Panc1 (cell line): Measurements from ENCODE around the gene PLCH1. TPM values are rescaled to one million over a fixed set of nuclear protein-coding genes. Genes with fewer than 3 reads are reported as not detected.

Source experiments
- ATAC-seq: fragments of 200-7000 bp; cut with Tn5 transposase; 2 replicates; pipeline ENCODE4 v1.9.1; 2020; ENCODE audit warnings: mild to moderate bottlenecking, moderate library complexity
- BruUV-seq: library from RNA; stranded (reverse); fragments of 400-500 nt; replicated peaks from 2 replicates; lab custom pipeline; 2021; lab: Mats Ljungman, UMichigan
- CTCF ChIA-PET: fragments of 300-600 bp; sonication (Branson Sonifier 250); formaldehyde crosslinking; loops from one replicate; lab custom pipeline; 2022; ENCODE audit warnings: antibody characterized with exemption; lab: Charles Lee
- POLR2A ChIA-PET: fragments of 300-600 bp; sonication (Branson Sonifier 250); formaldehyde crosslinking; loops from one replicate; lab custom pipeline; 2022; ENCODE audit warnings: antibody characterized with exemption; lab: Charles Lee
- DNase-seq: peaks from one replicate; pipeline ENCODE4 v3.0.0-alpha.2; 2010; ENCODE audit warnings: low read depth, low spot score
- H3K27ac ChIP-seq: 2 replicates; pipeline ENCODE4 v1.5.1; 2011; ENCODE audit warnings: mild to moderate bottlenecking, low read length, inconsistent platforms
- H3K27me3 ChIP-seq: fragments of 200-500 bp; sonication (Bioruptor generic); 2 replicates; pipeline ENCODE4 v1.6.0; 2014; ENCODE audit warnings: low read length, inconsistent platforms; ENCODE audit not compliant: control insufficient read depth, insufficient read depth
- H3K36me3 ChIP-seq: fragments of 200-500 bp; sonication (Bioruptor generic); 2 replicates; pipeline ENCODE4 v1.5.1; 2014; ENCODE audit warnings: inconsistent platforms, mild to moderate bottlenecking, low read length, moderate library complexity; ENCODE audit not compliant: control insufficient read depth, insufficient read depth
- H3K4me1 ChIP-seq: 2 replicates; pipeline ENCODE4 v1.5.1; 2011; ENCODE audit warnings: inconsistent platforms, mild to moderate bottlenecking, low read length, moderate library complexity; ENCODE audit not compliant: control insufficient read depth, insufficient read depth
- H3K4me3 ChIP-seq, 2 experiments: 2 replicates each; pipeline ENCODE4 v1.5.1; 2011 to 2012; ENCODE audit warnings: low read depth in 2 of 2, low read length in 2 of 2, mild to moderate bottlenecking in 2 of 2, inconsistent platforms in 1 of 2, moderate library complexity in 1 of 2
- H3K9me3 ChIP-seq: fragments of 200-500 bp; sonication (Bioruptor generic); 2 replicates; pipeline ENCODE4 v1.5.1; 2014; ENCODE audit warnings: low read depth, mild to moderate bottlenecking, inconsistent platforms, low read length, moderate library complexity; ENCODE audit not compliant: control insufficient read depth, insufficient read depth
- CTCF ChIP-seq: fragments of 450-650 bp; IDR thresholded peaks from 2 replicates; pipeline ENCODE4 v1.5.1; 2017; ENCODE audit warnings: mild to moderate bottlenecking
- POLR2AphosphoS5 ChIP-seq: IDR thresholded peaks from 2 replicates; pipeline ENCODE4 v1.6.1; 2012; ENCODE audit warnings: mild to moderate bottlenecking, low read depth, low read length, moderate library complexity
- REST ChIP-seq, 2 experiments: IDR thresholded peaks; 2 replicates each; pipeline ENCODE4 v1.6.1; 2011 to 2012; ENCODE audit warnings: low read depth in 2 of 2, control low read depth in 1 of 2, low read length in 1 of 2, mild to moderate bottlenecking in 1 of 2, moderate library complexity in 1 of 2; ENCODE audit not compliant: insufficient read depth in 1 of 2
- SIN3A ChIP-seq: IDR thresholded peaks from 2 replicates; pipeline ENCODE4 v1.6.1; 2012; ENCODE audit warnings: low read depth, mild to moderate bottlenecking, low read length, moderate library complexity, borderline replicate concordance; ENCODE audit not compliant: insufficient read depth
- TCF7L2 ChIP-seq: IDR thresholded peaks from 2 replicates; pipeline ENCODE4 v1.6.1; 2011; ENCODE audit warnings: mild to moderate bottlenecking, low read depth, low read length, inconsistent platforms
- in situ Hi-C: cut with HindIII; loops from 2 replicates; pipeline ENCODE4 v1.10.0; 2016; ENCODE audit warnings: low sequenced_read_pairs, low pct_unique_long_range_greater_than_20kb
- intact Hi-C: fragments of 100-400 bp; cut with micrococcal nuclease; formaldehyde crosslinking; loops from one replicate; pipeline ENCODE4 v1.10.0; 2022; ENCODE audit not compliant: unreplicated experiment
- total RNA-seq: library from RNA; stranded (reverse); gene quantifications from one replicate; pipeline ENCODE4 v1.2.1, GENCODE V29; 2021; ENCODE audit not compliant: unreplicated experiment

PLCH1 gene
- total RNA-seq, 1 experiment from 2014 or later: 0.03 TPM

GRCh38 chr3:155594526-155595187, 150.2 kb downstream of the PLCH1 start:
- H3K27ac ChIP-seq: no peak overlapping the region
- in situ Hi-C loops (no loop called here), intact Hi-C loops (no loop called here)
- H3K4me3 ChIP-seq: no peak overlapping the region
- TF ChIP-seq REST (IDR thresholded peaks at IDR 0.05; ENCODE audit: insufficient read depth in 1 of 2, low read depth in 2 of 2, low read length in 1 of 2) (no peak), SIN3A (no peak), TCF7L2 (no peak), CTCF (no peak), POLR2AphosphoS5 (no peak)
- BruUV-seq: no TSS peak
- ChIA-PET CTCF (no interaction called here), POLR2A (no interaction called here)
- no peaks in the 10 kb centered on the region for H3K9me3 ChIP-seq
- no peaks in the 10 kb centered on the region; the same call in 1 of the 2 replicates for H3K27me3 ChIP-seq
- no peaks in the 10 kb centered on the region for H3K4me1 ChIP-seq
- H3K36me3 ChIP-seq: no peaks in the 10 kb centered on the region
- ATAC-seq (no peak), DNase-seq (no peak)

GRCh38 chr3:155587581-155587980, 157.3 kb downstream of the PLCH1 start:
- Histone ChIP-seq H3K36me3 (no peaks in the 10 kb centered on the region), H3K27ac (no peak overlapping the region), H3K27me3 (peaks cover 2% of the 10 kb centered on the region; the same call in 1 of the 2 replicates), H3K4me1 (no peaks in the 10 kb centered on the region), H3K4me3 (no peak overlapping the region), H3K9me3 (no peaks in the 10 kb centered on the region)
- intact Hi-C loops (no loop called here), in situ Hi-C loops (no loop called here)
- TF ChIP-seq CTCF: no peak
- no peak for TF ChIP-seq TCF7L2
- POLR2A ChIA-PET: no interaction called here
- ATAC-seq (no peak), DNase-seq (no peak)
- CTCF ChIA-PET: no interaction called here
- no TSS peak for BruUV-seq
